ENCODE measurements around the gene GLT8D1. TPM values are rescaled to one million over a fixed set of nuclear protein-coding genes. Genes with fewer than 3 reads are reported as not detected.
"Not testable (repeated sequence)": the region's sequence is repeated elsewhere in the genome, so short reads cannot be mapped to it uniquely, and the experiment has no call there.

GLT8D1 gene
- total RNA-seq, 1 experiment from 2014 or later: 30.0 TPM

GRCh38 chr3:52681596-52681995 is 24.0 kb downstream of the GLT8D1 start:
- DNase-seq (ENCODE audit: low spot score): no peak

GRCh38 chr3:52679811-52680210 is 25.8 kb downstream of the GLT8D1 start:
- DNase-seq (ENCODE audit: low spot score): no peak

GRCh38 chr3:52679199-52679538 is 26.4 kb downstream of the GLT8D1 start:
- no peak for DNase-seq (ENCODE audit: low spot score)

- no peak for DNase-seq (ENCODE audit: low spot score)
These were observed 27.1 kb downstream of the GLT8D1 start for GRCh38 chr3:52678265-52679198.

DNA sequence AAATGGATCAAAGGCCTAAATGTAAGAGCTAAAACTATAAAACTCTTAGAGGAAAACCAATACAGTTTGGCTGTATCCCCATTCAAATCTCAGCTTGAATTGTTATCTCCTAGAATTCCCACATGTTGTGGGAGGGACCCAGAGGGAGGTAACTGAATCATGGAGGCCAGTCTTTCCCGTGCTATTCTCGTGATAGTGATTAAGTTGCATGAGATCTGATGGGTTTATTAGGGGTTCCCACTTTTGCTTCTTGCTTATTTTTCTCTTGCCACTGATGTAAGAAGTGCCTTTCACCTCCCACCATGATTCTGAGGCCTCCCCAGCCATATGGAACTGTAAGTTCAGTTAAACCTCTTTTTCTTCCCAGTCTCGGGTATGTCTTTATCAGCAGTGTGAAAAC is 29.4 kb downstream of the GLT8D1 start:
- DNase-seq (ENCODE audit: low spot score): not testable (repeated sequence)

GRCh38 chr3:52671676-52672075 is 33.9 kb downstream of the GLT8D1 start:
- DNase-seq (ENCODE audit: low spot score): no peak

DNA sequence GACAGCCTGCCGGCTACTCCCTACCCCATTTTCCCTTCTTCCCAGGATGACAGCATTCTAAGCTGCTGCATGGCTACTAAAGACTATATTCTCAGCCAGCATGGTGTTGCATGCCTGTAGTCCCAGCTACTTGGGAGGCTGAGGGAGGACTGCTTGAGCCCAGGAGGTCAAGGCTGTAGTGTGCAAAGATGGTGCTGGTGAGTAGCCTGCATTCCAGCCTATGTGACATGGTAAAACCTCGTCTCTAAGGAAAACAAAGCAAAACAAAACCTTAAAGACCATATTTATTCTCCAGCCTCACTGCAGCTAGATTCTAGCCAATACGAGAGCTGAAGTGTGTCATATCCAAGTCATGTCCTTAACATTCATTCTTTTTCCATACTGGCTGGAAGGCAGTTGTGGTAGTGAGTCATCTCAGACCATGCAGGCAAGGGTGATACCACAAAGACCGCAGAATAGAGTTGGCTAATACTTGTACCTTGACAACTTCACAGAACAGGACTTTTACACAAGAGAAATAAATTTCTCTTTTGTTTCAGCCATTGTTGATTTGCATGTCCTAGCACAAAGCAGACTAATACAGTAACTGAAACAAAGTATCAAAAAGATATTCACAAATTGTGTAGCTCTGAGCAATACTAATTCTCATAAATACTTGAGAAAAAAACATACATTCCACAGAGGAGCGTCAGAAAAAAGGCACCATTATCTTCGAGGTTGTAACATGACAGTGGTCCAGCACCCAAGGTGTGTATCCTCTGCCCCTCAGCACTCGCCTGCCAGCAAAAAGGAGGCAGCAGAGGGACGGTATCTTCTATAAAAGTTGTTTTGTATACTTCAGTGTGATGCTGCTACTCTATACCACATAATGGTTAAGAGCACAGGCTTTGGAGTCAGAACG is 34.7 kb downstream of the GLT8D1 start:
- DNase-seq (ENCODE audit: low spot score): peak; percentile 60

DNA sequence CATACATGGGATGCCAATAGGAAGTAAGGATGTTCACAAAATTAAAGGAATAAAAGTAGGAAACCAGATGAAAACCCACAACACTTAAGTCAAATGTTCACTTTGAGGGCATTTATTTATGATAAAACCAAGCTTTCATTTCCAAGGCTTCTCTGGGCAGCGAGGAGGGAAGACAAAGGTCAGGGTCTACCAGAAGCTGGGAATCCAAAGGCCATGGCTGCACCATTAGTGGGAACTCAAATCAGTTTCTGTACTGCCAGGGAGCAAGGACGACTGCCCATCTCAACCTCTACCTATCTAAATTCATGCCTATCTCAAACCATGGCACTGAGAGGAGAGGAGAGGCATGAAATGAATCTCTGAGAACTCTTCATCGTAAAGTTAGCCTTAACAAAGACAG is 42.5 kb downstream of the GLT8D1 start:
- DNase-seq (ENCODE audit: low spot score): no peak

DNA sequence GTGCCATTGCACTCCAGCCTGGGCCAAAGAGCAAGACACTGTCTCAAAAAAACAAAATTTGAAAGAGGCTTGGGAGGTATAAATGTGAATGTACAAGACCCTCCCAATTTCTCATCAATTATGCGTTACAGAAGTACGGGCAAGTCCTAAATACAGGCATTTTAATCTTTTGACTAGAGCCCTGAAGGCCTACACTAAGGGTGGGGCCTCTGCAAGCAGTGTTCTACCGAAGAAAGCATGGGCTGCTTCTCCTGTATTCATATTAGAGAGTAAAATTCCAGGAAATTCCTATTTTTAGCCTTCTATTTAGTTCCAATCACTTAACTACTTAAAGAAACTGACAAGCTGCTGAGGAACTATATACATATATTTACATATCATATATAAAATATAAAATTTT is 45.5 kb downstream of the GLT8D1 start:
- DNase-seq (ENCODE audit: low spot score): no peak

DNA sequence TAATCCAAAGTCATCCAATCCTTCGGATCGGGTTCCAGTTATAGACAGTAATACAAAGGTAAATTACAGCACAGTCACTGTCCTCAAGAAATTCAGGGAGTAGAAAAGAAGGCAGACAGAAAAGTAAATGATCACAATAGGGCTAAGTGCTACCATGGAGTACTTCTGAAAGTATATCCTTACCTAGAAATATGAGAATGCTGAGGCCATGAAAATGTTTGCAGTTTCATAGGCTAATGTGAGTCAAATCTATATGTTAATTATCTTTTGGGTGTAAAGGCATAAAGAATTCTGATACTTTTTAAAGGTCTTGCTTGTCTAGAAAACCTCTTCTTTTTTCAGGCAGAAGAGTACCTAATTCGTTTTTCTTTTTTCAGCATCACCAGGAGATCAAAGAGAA is 49.7 kb downstream of the GLT8D1 start:
- DNase-seq (ENCODE audit: low spot score): no peak

GRCh38 chr3:52651592-52651991 is 54.0 kb downstream of the GLT8D1 start:
- no peak for DNase-seq (ENCODE audit: low spot score)

DNA sequence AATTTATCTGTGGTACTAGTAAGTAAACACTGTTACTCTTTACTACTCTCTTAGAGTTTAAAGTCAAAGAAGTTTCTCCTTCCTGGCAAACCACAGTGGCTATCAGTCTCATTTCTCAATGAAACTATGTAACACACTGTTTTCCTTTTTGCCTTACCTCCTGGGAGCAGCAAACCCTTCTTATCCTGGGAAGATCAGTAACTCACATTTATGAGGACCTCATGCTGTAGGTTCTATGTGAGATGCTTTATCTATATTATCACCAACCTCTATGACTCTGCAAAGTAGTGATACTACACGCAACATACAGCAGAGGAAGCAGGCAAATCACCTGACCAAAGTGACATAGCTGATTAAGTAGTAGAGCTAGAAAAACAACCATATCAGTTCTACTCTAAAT is 55.2 kb downstream of the GLT8D1 start:
- DNase-seq (ENCODE audit: low spot score): no peak

DNA sequence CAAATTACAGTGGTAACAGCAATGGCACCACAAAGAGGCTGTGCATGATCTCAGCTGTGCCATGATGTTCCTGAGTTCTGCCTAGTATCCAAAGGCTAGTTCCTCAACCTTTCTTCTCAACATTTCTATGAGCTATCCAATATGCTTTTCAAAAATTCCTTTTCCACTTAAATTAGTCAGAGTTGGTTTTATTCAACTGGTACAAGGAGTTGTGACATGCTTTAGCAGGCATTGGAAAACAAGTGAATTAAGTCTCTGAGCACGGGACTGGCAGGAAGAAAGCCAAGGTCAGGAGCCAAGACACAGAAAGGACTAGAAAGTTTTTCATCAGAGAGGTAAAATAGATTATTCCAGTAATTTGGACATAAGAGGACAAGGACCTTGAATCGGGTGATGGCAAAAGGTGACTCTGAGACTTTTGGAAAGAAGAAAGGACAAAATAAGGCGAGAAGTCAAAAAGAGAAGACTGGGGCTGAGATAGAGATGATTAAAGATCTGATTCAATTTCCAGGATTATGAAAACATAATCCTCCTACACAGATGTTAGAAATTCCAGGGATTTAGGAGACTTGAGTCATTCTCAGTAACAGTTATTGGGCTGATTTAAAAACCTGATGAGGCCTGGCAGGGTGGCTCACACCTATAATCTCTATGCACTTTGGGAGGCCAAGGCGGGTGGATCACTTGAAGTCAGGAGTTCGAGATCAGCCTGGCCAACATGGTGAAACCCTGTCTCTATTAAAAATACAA is 56.0 kb downstream of the GLT8D1 start:
- no peak for DNase-seq (ENCODE audit: low spot score)

DNA sequence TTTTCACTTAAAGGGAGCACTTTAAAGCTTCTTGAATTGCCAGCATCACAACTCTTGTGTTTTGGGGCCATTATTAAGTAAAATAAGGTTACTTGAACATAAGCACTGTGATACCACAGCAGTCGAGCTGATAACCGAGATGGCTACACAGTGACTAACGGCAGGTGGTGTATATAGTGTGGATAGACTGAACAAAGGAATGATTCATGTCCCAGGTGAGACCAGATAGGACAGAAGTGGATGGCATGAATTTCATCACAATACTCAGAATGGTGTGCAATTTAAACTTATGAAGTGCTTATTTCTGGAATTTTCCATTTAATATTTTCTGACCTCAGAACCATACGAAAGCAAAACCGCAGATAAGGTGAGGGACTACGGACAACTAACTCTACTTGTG is 60.0 kb downstream of the GLT8D1 start:
- DNase-seq (ENCODE audit: low spot score): no peak

Small RNAs within 50 kb of the gene (small RNA-seq; reads per million reads assigned to genes)
- gene AC006254.2: not detected
- 2,309 reads per million, percentile 99 among the genes with 10 or more reads in this experiment for gene RF00569
- gene RF01183: not detected
- gene SNORD19: 1.2 reads per million, percentile 45 among the genes with 10 or more reads in this experiment
- not detected for gene SNORD19B
- gene SNORD69: 1,125 reads per million, percentile 99 among the genes with 10 or more reads in this experiment

Other genes with a start within 250 kb of the GLT8D1 start
- gene STAB1, start 210.5 kb downstream of the GLT8D1 start, total RNA-seq (2014; rRNA removed; shearing (Covaris generic)): 0.03 TPM in 1 of 2 replicates, not detected in the other
- gene NT5DC2, start 171.9 kb downstream of the GLT8D1 start, total RNA-seq (2014; rRNA removed; shearing (Covaris generic)): 119 and 120 TPM in 2 replicates
- gene UQCC5, start 169.2 kb downstream of the GLT8D1 start, total RNA-seq (2014; rRNA removed; shearing (Covaris generic)): 15.3 and 38.3 TPM in 2 replicates
- 25.4 and 27.6 TPM in 2 replicates for gene PBRM1, start 19.9 kb downstream of the GLT8D1 start, total RNA-seq (2014; rRNA removed; shearing (Covaris generic))
- gene GNL3, start 19.8 kb downstream of the GLT8D1 start, total RNA-seq (2014; rRNA removed; shearing (Covaris generic)): 69.6 and 69.8 TPM in 2 replicates
- gene SPCS1, start 315 bp upstream of the GLT8D1 start, total RNA-seq (2014; rRNA removed; shearing (Covaris generic)): 78.3 and 85.7 TPM in 2 replicates
- 14.6 and 15.6 TPM in 2 replicates for gene NEK4, start 65.1 kb upstream of the GLT8D1 start, total RNA-seq (2014; rRNA removed; shearing (Covaris generic))
- 0.08 TPM in 1 of 2 replicates, not detected in the other for gene ITIH1, start 71.8 kb upstream of the GLT8D1 start, total RNA-seq (2014; rRNA removed; shearing (Covaris generic))
- not detected in 2 replicates for gene ITIH3, start 89.0 kb upstream of the GLT8D1 start, total RNA-seq (2014; rRNA removed; shearing (Covaris generic))
- 0.08 TPM in 1 of 2 replicates, not detected in the other for gene ITIH4, start 124.9 kb upstream of the GLT8D1 start, total RNA-seq (2014; rRNA removed; shearing (Covaris generic))
- not detected in 2 replicates for gene MUSTN1, start 129.2 kb upstream of the GLT8D1 start, total RNA-seq (2014; rRNA removed; shearing (Covaris generic))
- gene STIMATE, start 191.8 kb upstream of the GLT8D1 start, total RNA-seq (2014; rRNA removed; shearing (Covaris generic)): 5.1 and 8.4 TPM in 2 replicates